GM21528 (cell line): ENCODE results near the gene LRRC27.
"Not testable (repeated sequence)": the region's sequence is repeated elsewhere in the genome, so short reads cannot be mapped to it uniquely, and the experiment has no call there.

Experiments
- ATAC-seq: cut with Tn5 transposase; IDR thresholded peaks from one replicate; pipeline ENCODE4 v1.9.1; 2021; ENCODE audit warnings: mild to moderate bottlenecking, moderate library complexity; ENCODE audit not compliant: unreplicated experiment, low FRiP score

LRRC27 gene

GRCh38 chr10:132335189-132336063 lies 3.4 kb downstream of the LRRC27 start:
- ATAC-seq = no peak

- no peak for ATAC-seq
Observed at GRCh38 chr10:132336064-132336746, 4.2 kb downstream of the LRRC27 start.

GRCh38 chr10:132336919-132337407 lies 5.0 kb downstream of the LRRC27 start:
- no peak for ATAC-seq

- ATAC-seq = not testable (repeated sequence)
Observed at GRCh38 chr10:132337854-132338253, 5.9 kb downstream of the LRRC27 start.

GRCh38 chr10:132338876-132339275 lies 6.9 kb downstream of the LRRC27 start:
- no peak for ATAC-seq

GRCh38 chr10:132339276-132339675 lies 7.3 kb downstream of the LRRC27 start:
- ATAC-seq = no peak

GRCh38 chr10:132341017-132341416 lies 9.0 kb downstream of the LRRC27 start:
- ATAC-seq = no peak

GRCh38 chr10:132341781-132342180 lies 9.8 kb downstream of the LRRC27 start:
- ATAC-seq = no peak

GRCh38 chr10:132342553-132342952 lies 10.6 kb downstream of the LRRC27 start:
- ATAC-seq = no peak

GRCh38 chr10:132344386-132344785 lies 12.4 kb downstream of the LRRC27 start:
- ATAC-seq = no peak

- no peak for ATAC-seq
Observed at GRCh38 chr10:132345345-132345744, 13.4 kb downstream of the LRRC27 start.

GRCh38 chr10:132346806-132347205 lies 14.8 kb downstream of the LRRC27 start:
- no peak for ATAC-seq

GRCh38 chr10:132347211-132347930 lies 15.4 kb downstream of the LRRC27 start:
- ATAC-seq = no peak

- ATAC-seq = no peak
Observed at GRCh38 chr10:132347931-132348267, 15.9 kb downstream of the LRRC27 start.

GRCh38 chr10:132349766-132350165 lies 17.8 kb downstream of the LRRC27 start:
- no peak for ATAC-seq

- ATAC-seq = no peak
Observed at GRCh38 chr10:132350391-132350790, 18.4 kb downstream of the LRRC27 start.

GRCh38 chr10:132350946-132351345 lies 19.0 kb downstream of the LRRC27 start:
- no peak for ATAC-seq

GRCh38 chr10:132351611-132352010 lies 19.6 kb downstream of the LRRC27 start:
- ATAC-seq = no peak

- not testable (repeated sequence) for ATAC-seq
Observed at GRCh38 chr10:132352462-132353308, 20.7 kb downstream of the LRRC27 start.
